ENCODE measurements around the gene PHKA2. TPM values are rescaled to one million over a fixed set of nuclear protein-coding genes. Genes with fewer than 3 reads are reported as not detected.
A peak's percentile ranks its signal among the peaks of the same experiment; 100 is the strongest.

Gene PHKA2
- total and polyA plus RNA-seq, 7 donors = 4.2 to 22.7 (median 11.1) TPM

DNA sequence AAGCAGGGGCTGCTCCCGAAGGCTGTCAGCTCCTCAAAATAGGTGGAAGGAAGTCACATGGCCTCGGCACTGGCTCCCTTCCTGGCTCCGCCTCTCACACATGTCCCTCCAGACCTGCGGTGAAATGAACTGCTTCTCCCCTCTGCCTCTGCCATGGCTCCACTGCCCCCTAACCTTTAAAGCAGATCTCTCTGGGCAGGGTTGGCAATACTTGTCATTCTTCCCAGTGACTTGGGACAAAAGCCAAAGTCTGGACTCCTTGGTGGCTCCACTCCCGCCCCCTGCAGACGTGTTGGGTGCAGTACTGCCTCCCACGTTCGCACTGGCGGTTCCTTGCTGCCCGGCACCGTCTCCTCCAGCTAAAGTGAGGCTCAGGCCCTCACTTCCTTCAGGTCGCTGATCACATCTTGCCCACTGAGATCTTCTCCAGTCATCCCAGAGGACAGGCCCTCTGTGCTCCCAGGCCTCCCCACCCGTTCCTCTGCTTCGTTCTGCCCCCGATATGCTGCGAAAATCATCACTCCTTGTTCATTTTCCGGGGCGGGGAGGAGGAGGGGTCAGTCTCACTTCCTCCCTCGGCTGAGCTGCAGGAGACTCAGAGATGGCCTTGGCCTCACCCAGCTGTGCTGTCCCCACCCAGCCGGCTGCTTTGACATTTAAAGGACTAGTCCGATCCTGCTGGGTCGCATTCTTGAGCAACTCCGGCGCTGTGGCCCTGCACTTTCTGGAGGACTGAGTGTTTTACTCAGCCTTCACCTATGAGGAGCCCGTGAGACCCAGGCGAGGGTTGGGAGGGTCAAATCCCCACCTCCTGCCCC, 97.4 kb downstream of the PHKA2 start:
- DNase-seq = peak; percentile 88
- Histone ChIP-seq H3K4me1 (peaks cover 0 to 21% (median 15%) of the 10 kb centered on the region in 4 donors), H3K4me3 (peak overlapping the region; percentile 17 to 41 (median 33)), H3K9me3 (no peaks in the 10 kb centered on the region), H3K36me3 (no peaks in the 10 kb centered on the region), H3K27ac (peak overlapping the region; percentile 69 to 72 (median 70)), H3K27me3 (no peaks in the 10 kb centered on the region)
- TF ChIP-seq POLR2A (IDR thresholded peaks at IDR 0.05) (no peak), EP300 (IDR thresholded peaks at IDR 0.05) (no peak), POLR2AphosphoS5 (IDR thresholded peaks at IDR 0.05) (peak; percentile 15 to 41 (median 23))
- TF ChIP-seq, protein P1, sequence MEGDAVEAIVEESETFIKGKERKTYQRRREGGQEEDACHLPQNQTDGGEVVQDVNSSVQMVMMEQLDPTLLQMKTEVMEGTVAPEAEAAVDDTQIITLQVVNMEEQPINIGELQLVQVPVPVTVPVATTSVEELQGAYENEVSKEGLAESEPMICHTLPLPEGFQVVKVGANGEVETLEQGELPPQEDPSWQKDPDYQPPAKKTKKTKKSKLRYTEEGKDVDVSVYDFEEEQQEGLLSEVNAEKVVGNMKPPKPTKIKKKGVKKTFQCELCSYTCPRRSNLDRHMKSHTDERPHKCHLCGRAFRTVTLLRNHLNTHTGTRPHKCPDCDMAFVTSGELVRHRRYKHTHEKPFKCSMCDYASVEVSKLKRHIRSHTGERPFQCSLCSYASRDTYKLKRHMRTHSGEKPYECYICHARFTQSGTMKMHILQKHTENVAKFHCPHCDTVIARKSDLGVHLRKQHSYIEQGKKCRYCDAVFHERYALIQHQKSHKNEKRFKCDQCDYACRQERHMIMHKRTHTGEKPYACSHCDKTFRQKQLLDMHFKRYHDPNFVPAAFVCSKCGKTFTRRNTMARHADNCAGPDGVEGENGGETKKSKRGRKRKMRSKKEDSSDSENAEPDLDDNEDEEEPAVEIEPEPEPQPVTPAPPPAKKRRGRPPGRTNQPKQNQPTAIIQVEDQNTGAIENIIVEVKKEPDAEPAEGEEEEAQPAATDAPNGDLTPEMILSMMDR (IDR thresholded peaks at IDR 0.05) = peak; percentile 33 to 61 (median 50)
- intact Hi-C loops (cut with DNase I) = loop anchor here (5.0 to 10.0 kb wide), 3 partner anchors 209 to 459 kb away; partner anchors contain the start of genes CDKL5 and PDHA1
- WGBS, 2 donors = 1 to 3% methylated on average over 26 of the region's 26 CpGs

DNA sequence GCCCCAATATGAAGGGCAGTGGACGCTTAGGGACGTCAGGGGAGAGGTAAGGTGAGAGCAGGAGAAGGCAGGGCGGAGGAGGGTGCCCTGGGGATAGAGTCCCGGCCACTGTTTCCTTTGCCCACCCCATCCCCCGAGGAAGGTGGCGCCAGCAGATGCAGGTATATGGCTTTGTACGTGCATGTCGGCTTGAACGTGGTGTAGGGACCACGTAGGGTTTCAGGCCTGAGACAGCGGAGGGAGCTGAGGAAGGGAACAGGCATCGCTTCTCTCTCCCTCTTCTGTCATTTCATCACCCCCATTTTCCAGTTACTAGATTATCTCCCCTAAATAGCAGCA, 97.9 kb downstream of the PHKA2 start:
- peak overlapping the region; percentile 17 to 41 (median 33) for H3K4me3 ChIP-seq
- peak overlapping the region; percentile 69 to 72 (median 70) for H3K27ac ChIP-seq
- H3K36me3 ChIP-seq = no peaks in the 10 kb centered on the region
- 3 to 8% methylated on average over 12 of the region's 12 CpGs for WGBS, 2 donors
- H3K27me3 ChIP-seq = no peaks in the 10 kb centered on the region
- no peaks in the 10 kb centered on the region for H3K9me3 ChIP-seq
- peaks cover 0 to 21% (median 15%) of the 10 kb centered on the region in 4 donors for H3K4me1 ChIP-seq
- no peak for DNase-seq
- intact Hi-C loops (cut with DNase I) = loop anchor here (5.0 to 10.0 kb wide), 3 partner anchors 209 to 459 kb away; partner anchors contain the start of genes CDKL5 and PDHA1
- TF ChIP-seq, protein P1 (IDR thresholded peaks at IDR 0.05) = no peak
- TF ChIP-seq POLR2AphosphoS5 (IDR thresholded peaks at IDR 0.05) (no peak), POLR2A (IDR thresholded peaks at IDR 0.05) (no peak), EP300 (IDR thresholded peaks at IDR 0.05) (no peak)

DNA sequence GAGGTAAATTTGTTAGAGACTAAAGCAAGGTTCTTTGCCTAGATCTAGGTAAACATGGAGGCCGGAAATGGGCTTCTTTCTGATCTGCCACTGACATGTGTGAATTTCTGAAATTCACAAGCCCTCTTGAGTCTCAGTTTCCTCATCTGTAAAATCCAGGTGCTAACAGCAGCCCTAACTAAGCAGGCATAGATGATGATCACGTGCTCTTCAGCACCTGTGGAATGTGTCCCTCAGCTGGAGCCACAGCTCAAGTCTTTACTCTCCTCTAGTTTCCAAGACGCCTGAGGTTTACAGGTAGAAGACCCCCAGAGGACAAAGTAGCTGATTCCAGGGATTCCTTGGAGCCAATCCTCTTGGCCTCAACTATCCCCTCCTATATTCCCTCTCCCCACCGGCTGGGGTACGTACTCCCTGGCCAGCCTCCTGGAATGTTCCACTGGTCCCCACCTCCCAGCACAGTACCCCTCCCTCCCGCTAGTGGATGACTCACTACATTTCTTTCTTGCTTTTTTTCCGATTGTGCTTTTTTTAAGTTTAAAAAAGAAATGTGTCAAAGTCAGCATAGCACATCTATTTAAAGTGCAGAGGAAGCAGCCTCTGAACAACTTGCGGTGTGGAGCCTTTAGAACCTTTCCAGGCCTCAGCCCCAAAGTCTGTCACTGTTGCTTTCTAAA, 98.4 kb downstream of the PHKA2 start:
- H3K27ac ChIP-seq = peak overlapping the region; percentile 69 to 72 (median 70)
- intact Hi-C loops (cut with DNase I) = loop anchor here (5.0 to 10.0 kb wide), 3 partner anchors 208 to 459 kb away; partner anchors contain the start of genes CDKL5 and PDHA1
- peak; percentile 54 for DNase-seq
- no peaks in the 10 kb centered on the region for H3K9me3 ChIP-seq
- peak overlapping the region in 3 of 4 donors; percentile 29 to 41 (median 37) for H3K4me3 ChIP-seq
- WGBS, 2 donors = 32 to 35% methylated on average over 8 of the region's 8 CpGs
- no peaks in the 10 kb centered on the region for H3K27me3 ChIP-seq
- H3K36me3 ChIP-seq = no peaks in the 10 kb centered on the region
- peaks cover 0 to 21% (median 15%) of the 10 kb centered on the region in 4 donors for H3K4me1 ChIP-seq
- no peak for TF ChIP-seq POLR2AphosphoS5 (IDR thresholded peaks at IDR 0.05)

DNA sequence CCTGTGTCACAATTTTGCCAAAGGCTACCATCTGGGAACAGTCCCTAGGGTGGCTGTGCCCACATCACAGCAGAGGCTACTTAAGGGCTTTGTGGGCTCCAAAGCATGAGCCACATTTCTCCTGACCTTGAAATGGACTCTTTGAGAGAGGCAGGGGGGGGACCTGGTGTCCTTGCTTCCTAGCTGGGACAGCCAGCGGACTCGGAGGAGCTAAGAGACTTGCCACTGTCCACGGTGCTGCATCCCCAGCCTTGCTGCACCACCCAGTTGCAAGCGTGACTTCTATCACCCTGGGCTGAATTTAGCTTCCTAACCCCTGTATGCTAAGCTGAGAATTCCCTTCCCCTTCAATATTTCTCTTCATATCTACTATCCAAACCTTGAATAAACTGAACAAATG, 99.0 kb downstream of the PHKA2 start:
- no peaks in the 10 kb centered on the region for H3K27me3 ChIP-seq
- TF ChIP-seq POLR2AphosphoS5 (IDR thresholded peaks at IDR 0.05) (no peak), POLR2A (IDR thresholded peaks at IDR 0.05) (no peak), EP300 (IDR thresholded peaks at IDR 0.05) (no peak)
- TF ChIP-seq, protein P1 (IDR thresholded peaks at IDR 0.05) = no peak
- peaks cover 0 to 21% (median 15%) of the 10 kb centered on the region in 4 donors for H3K4me1 ChIP-seq
- DNase-seq = no peak
- intact Hi-C loops (cut with DNase I) = loop anchor here (5.0 to 10.0 kb wide), 3 partner anchors 208 to 460 kb away; partner anchors contain the start of genes CDKL5 and PDHA1
- H3K27ac ChIP-seq = peak overlapping the region in 2 of 4 donors; percentile 69 to 72
- no peaks in the 10 kb centered on the region for H3K36me3 ChIP-seq
- no peak overlapping the region for H3K4me3 ChIP-seq
- WGBS, 2 donors = 59 to 84% methylated on average over 4 of the region's 4 CpGs
- H3K9me3 ChIP-seq = no peaks in the 10 kb centered on the region

All from sigmoid colon (tissue), 7 donors.